ENCODE results near the gene ASB16. TPM values are rescaled to one million over a fixed set of nuclear protein-coding genes. Genes with fewer than 3 reads are reported as not detected.

The ASB16 gene
- total RNA-seq, 1 donor from 2014 or later: 12.9 TPM

DNA sequence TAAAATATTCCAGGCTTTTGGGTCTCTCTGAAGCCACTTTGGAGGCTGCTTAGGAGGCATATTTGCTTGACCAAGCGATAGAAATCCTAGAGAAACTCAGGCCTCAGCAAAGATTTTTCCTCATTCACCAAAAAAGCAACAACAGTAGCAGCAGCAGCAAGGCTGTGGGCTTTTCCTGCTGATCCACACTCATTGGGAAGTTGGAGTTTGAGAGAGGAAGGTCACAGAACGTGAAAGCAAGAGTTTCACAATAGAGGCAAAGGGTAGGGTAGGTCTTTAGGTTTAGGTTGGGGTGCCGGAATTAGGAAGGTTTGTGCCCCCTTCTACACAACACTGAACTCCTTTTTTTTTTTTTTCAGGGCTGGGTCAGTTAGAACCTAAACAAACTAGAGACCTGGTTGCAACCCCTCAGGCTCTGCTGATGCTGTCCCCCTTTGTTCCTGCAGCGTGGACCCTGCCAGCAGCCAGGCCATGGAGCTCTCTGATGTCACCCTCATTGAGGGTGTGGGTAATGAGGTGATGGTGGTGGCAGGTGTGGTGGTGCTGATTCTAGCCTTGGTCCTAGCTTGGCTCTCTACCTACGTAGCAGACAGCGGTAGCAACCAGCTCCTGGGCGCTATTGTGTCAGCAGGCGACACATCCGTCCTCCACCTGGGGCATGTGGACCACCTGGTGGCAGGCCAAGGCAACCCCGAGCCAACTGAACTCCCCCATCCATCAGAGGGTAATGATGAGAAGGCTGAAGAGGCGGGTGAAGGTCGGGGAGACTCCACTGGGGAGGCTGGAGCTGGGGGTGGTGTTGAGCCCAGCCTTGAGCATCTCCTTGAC, 18.3 kb downstream of the ASB16 start:
- TF ChIP-seq, protein P1, sequence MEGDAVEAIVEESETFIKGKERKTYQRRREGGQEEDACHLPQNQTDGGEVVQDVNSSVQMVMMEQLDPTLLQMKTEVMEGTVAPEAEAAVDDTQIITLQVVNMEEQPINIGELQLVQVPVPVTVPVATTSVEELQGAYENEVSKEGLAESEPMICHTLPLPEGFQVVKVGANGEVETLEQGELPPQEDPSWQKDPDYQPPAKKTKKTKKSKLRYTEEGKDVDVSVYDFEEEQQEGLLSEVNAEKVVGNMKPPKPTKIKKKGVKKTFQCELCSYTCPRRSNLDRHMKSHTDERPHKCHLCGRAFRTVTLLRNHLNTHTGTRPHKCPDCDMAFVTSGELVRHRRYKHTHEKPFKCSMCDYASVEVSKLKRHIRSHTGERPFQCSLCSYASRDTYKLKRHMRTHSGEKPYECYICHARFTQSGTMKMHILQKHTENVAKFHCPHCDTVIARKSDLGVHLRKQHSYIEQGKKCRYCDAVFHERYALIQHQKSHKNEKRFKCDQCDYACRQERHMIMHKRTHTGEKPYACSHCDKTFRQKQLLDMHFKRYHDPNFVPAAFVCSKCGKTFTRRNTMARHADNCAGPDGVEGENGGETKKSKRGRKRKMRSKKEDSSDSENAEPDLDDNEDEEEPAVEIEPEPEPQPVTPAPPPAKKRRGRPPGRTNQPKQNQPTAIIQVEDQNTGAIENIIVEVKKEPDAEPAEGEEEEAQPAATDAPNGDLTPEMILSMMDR (IDR thresholded peaks at IDR 0.05; ENCODE audit: borderline replicate concordance): no peak
- Histone ChIP-seq H3K4me3 (peak overlapping the region; percentile 93), H3K36me3 (peaks cover 42% of the 10 kb centered on the region), H3K9me3 (replicated peaks) (no peaks in the 10 kb centered on the region), H3K27me3 (ENCODE audit: low read depth) (no peaks in the 10 kb centered on the region), H3K4me1 (peaks cover 40% of the 10 kb centered on the region), H3K27ac (replicated peaks) (peak overlapping the region; percentile 3)
- DNase-seq: no peak
- intact Hi-C loops (cut with micrococcal nuclease): no loop called here

DNA sequence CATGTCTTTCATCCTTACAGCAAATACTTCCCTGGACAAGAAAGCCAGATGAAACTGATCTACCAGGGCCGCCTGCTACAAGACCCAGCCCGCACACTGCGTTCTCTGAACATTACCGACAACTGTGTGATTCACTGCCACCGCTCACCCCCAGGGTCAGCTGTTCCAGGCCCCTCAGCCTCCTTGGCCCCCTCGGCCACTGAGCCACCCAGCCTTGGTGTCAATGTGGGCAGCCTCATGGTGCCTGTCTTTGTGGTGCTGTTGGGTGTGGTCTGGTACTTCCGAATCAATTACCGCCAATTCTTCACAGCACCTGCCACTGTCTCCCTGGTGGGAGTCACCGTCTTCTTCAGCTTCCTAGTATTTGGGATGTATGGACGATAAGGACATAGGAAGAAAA, 20.0 kb downstream of the ASB16 start:
- no peak for DNase-seq

DNA sequence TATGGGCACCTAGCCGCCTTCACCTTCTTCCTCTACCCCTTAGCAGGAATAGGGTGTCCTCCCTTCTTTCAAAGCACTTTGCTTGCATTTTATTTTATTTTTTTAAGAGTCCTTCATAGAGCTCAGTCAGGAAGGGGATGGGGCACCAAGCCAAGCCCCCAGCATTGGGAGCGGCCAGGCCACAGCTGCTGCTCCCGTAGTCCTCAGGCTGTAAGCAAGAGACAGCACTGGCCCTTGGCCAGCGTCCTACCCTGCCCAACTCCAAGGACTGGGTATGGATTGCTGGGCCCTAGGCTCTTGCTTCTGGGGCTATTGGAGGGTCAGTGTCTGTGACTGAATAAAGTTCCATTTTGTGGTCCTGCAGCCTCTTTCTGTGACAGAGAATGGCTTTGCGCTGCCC, 20.9 kb downstream of the ASB16 start:
- Histone ChIP-seq H3K27me3 (ENCODE audit: low read depth) (no peaks in the 10 kb centered on the region), H3K4me1 (peaks cover 20% of the 10 kb centered on the region), H3K27ac (replicated peaks) (no peak overlapping the region), H3K4me3 (no peak overlapping the region), H3K9me3 (replicated peaks) (no peaks in the 10 kb centered on the region), H3K36me3 (peaks cover 66% of the 10 kb centered on the region)
- no peak for DNase-seq
- intact Hi-C loops (cut with micrococcal nuclease): no loop called here
- TF ChIP-seq, protein P1 (IDR thresholded peaks at IDR 0.05; ENCODE audit: borderline replicate concordance): no peak

More for the DNA sequence above, 20.0 kb downstream of the ASB16 start:
- Histone ChIP-seq H3K27me3 (ENCODE audit: low read depth) (no peaks in the 10 kb centered on the region), H3K4me3 (no peak overlapping the region), H3K27ac (replicated peaks) (no peak overlapping the region), H3K4me1 (peaks cover 28% of the 10 kb centered on the region), H3K36me3 (peaks cover 59% of the 10 kb centered on the region), H3K9me3 (replicated peaks) (no peaks in the 10 kb centered on the region)
- intact Hi-C loops (cut with micrococcal nuclease): no loop called here
- TF ChIP-seq, protein P1 (IDR thresholded peaks at IDR 0.05; ENCODE audit: borderline replicate concordance): no peak

DNA sequence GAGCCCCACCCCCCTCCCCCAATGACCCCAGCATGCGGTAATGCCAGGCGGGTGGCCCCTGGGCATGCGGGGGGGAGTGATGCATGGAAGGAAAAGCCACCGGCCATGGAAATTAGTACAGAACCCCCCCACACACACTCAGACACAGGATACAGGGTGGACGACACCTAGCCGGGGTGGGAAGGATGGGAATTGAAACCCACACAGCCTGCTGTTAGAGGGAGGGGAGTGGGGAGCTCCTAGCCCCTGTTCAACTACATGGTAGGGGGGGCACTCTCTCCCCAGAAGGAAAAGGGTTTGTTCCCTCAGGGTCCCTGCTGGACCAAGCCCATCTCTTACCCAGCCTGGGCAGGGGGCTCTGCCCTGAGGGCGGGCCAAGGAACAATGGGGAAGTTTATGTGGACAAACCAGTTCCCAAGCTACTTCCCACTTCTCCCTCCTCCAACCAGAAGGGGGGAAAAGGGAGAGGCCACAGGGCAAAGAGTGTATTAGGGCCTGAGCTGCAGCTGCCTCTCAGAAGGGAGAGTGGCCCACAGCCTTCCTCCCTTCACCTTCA, 21.5 kb downstream of the ASB16 start:
- peaks cover 19% of the 10 kb centered on the region for H3K4me1 ChIP-seq
- no peaks in the 10 kb centered on the region for H3K27me3 ChIP-seq (ENCODE audit: low read depth)
- H3K27ac ChIP-seq (replicated peaks): no peak overlapping the region
- H3K36me3 ChIP-seq: peaks cover 73% of the 10 kb centered on the region
- TF ChIP-seq, protein P1 (IDR thresholded peaks at IDR 0.05; ENCODE audit: borderline replicate concordance): no peak
- no peaks in the 10 kb centered on the region for H3K9me3 ChIP-seq (replicated peaks)
- no peak for DNase-seq
- H3K4me3 ChIP-seq: no peak overlapping the region
- intact Hi-C loops (cut with micrococcal nuclease): no loop called here

DNA sequence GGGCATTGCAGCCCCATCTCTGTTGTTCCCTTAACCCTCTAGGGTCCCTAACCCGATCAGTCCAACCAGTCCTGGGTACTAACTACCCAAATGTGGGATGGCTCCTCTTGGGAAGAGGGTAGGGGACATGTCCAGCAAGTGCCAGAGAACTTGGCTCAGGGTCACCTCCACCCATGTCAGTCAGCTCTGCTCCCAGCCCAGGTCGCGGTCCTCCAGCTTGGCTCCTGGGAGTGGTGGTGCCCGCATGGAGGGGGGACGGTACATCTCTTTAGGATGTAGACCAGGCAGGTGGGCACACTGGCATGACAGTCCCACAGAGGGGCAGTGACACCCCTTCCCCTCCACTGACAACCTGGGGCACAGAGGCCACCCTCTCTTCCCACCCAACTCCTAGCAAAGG, 22.2 kb downstream of the ASB16 start:
- Histone ChIP-seq H3K27me3 (ENCODE audit: low read depth) (no peaks in the 10 kb centered on the region), H3K9me3 (replicated peaks) (no peaks in the 10 kb centered on the region), H3K36me3 (peaks cover 80% of the 10 kb centered on the region), H3K27ac (replicated peaks) (no peak overlapping the region), H3K4me3 (no peak overlapping the region), H3K4me1 (peaks cover 19% of the 10 kb centered on the region)
- TF ChIP-seq, protein P1 (IDR thresholded peaks at IDR 0.05; ENCODE audit: borderline replicate concordance): no peak
- intact Hi-C loops (cut with micrococcal nuclease): no loop called here
- DNase-seq: no peak

All from left ventricle myocardium inferior (tissue), 1 donor.